ENCODE data around the gene ANKRA2.

ANKRA2 gene

DNA sequence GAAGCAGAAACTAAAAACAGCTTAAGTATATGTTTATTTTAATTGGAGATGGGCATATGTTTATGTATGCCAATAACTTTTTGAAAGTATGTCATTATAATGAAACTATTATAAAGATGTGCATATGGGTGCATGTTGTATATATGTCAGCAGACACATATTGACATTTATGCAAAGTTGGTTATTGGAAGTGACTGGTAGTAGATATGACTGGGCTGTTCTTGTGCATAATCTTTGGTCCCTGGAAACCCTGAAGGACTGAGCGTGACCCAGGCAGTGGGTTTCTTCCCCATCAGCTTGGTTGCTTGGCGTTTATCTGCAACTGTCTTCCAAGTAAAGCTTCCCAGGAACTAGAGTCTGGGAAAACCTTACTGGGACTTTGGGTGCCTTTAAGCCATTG, 25.7 kb downstream of the ANKRA2 start:
- H3K9me2 ChIP-seq (replicated peaks; ENCODE audit: low read depth, low read length), result no peaks in the 10 kb centered on the region
- no peak overlapping the region for H3K4me3 ChIP-seq (ENCODE audit: low read length, poor library complexity, severe bottlenecking)
- no peaks in the 10 kb centered on the region for H3K9me3 ChIP-seq (ENCODE audit: insufficient read depth, low read depth, low read length)
- H3K4me1 ChIP-seq (ENCODE audit: insufficient read depth, low read length, poor library complexity, severe bottlenecking), result no peaks in the 10 kb centered on the region
- H2AFZ ChIP-seq (ENCODE audit: low read length), result no peak overlapping the region
- no peaks in the 10 kb centered on the region for H3K79me2 ChIP-seq (ENCODE audit: insufficient read depth, low read length)
- TF ChIP-seq CTCF (conservative IDR thresholded peaks at IDR 0.05; ENCODE audit: low read length) (no peak), EZH2phosphoT487 (IDR thresholded peaks at IDR 0.05; ENCODE audit: borderline replicate concordance) (no peak)
- H4K20me1 ChIP-seq (ENCODE audit: insufficient read depth, low read length, poor library complexity, severe bottlenecking), result no peaks in the 10 kb centered on the region
- no peaks in the 10 kb centered on the region for H3F3A ChIP-seq (ENCODE audit: low read depth)
- H3K36me3 ChIP-seq (ENCODE audit: insufficient read depth, low read length), result no peaks in the 10 kb centered on the region
- H3K9ac ChIP-seq (ENCODE audit: low read depth, low read length, poor library complexity, severe bottlenecking), result no peak overlapping the region
- H3K27me3 ChIP-seq (ENCODE audit: insufficient read depth, low read length, poor library complexity, severe bottlenecking), result no peaks in the 10 kb centered on the region
- no peak overlapping the region for H3K4me2 ChIP-seq (ENCODE audit: low read depth, low read length, poor library complexity, severe bottlenecking)

DNA sequence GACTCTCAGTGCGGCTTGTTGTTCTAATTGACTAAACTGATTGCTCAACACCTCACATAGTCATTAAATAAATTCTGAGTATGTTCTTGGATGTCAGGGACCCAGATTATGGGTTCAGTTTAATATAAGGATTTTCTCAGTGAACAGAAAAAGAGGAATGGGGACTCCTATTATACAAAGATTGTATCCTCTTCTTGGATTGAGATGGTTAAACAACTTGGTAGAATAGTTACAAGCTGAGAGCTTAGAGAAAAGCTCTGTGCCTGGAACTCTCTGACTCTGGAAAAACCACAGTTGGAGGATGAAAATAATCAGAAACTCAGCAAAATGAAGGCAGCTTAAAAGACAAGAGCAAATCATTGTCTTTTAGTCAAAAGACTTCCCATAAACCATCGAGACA, 30.5 kb downstream of the ANKRA2 start:
- H3K79me2 ChIP-seq (ENCODE audit: insufficient read depth, low read length), result no peaks in the 10 kb centered on the region
- TF ChIP-seq CTCF (conservative IDR thresholded peaks at IDR 0.05; ENCODE audit: low read length) (no peak), EZH2phosphoT487 (IDR thresholded peaks at IDR 0.05; ENCODE audit: borderline replicate concordance) (no peak)
- no peaks in the 10 kb centered on the region for H4K20me1 ChIP-seq (ENCODE audit: insufficient read depth, low read length, poor library complexity, severe bottlenecking)

GRCh38 chr5:73534011-73534644, 31.3 kb downstream of the ANKRA2 start:
- Histone ChIP-seq H3K9me2 (replicated peaks; ENCODE audit: low read depth, low read length) (no peaks in the 10 kb centered on the region), H3K9ac (ENCODE audit: low read depth, low read length, poor library complexity, severe bottlenecking) (no peak overlapping the region), H2AFZ (ENCODE audit: low read length) (no peak overlapping the region), H3K4me2 (ENCODE audit: low read depth, low read length, poor library complexity, severe bottlenecking) (no peak overlapping the region), H3K9me3 (ENCODE audit: insufficient read depth, low read depth, low read length) (no peaks in the 10 kb centered on the region), H3K27me3 (ENCODE audit: insufficient read depth, low read length, poor library complexity, severe bottlenecking) (no peaks in the 10 kb centered on the region), H3K4me1 (ENCODE audit: insufficient read depth, low read length, poor library complexity, severe bottlenecking) (no peaks in the 10 kb centered on the region), H4K20me1 (ENCODE audit: insufficient read depth, low read length, poor library complexity, severe bottlenecking) (no peaks in the 10 kb centered on the region), H3K79me2 (ENCODE audit: insufficient read depth, low read length) (no peaks in the 10 kb centered on the region), H3K4me3 (ENCODE audit: low read length, poor library complexity, severe bottlenecking) (no peak overlapping the region), H3K36me3 (ENCODE audit: insufficient read depth, low read length) (no peaks in the 10 kb centered on the region), H3F3A (ENCODE audit: low read depth) (no peaks in the 10 kb centered on the region)
- TF ChIP-seq CTCF (conservative IDR thresholded peaks at IDR 0.05; ENCODE audit: low read length) (no peak), EZH2phosphoT487 (IDR thresholded peaks at IDR 0.05; ENCODE audit: borderline replicate concordance) (no peak)

More for the DNA sequence above, 30.5 kb downstream of the ANKRA2 start:
- no peaks in the 10 kb centered on the region for H3K27me3 ChIP-seq (ENCODE audit: insufficient read depth, low read length, poor library complexity, severe bottlenecking)
- H3K36me3 ChIP-seq (ENCODE audit: insufficient read depth, low read length), result no peaks in the 10 kb centered on the region
- no peak overlapping the region for H2AFZ ChIP-seq (ENCODE audit: low read length)
- H3K4me3 ChIP-seq (ENCODE audit: low read length, poor library complexity, severe bottlenecking), result no peak overlapping the region
- H3F3A ChIP-seq (ENCODE audit: low read depth), result no peaks in the 10 kb centered on the region
- H3K4me2 ChIP-seq (ENCODE audit: low read depth, low read length, poor library complexity, severe bottlenecking), result no peak overlapping the region
- H3K9me2 ChIP-seq (replicated peaks; ENCODE audit: low read depth, low read length), result no peaks in the 10 kb centered on the region
- H3K9me3 ChIP-seq (ENCODE audit: insufficient read depth, low read depth, low read length), result no peaks in the 10 kb centered on the region
- no peaks in the 10 kb centered on the region for H3K4me1 ChIP-seq (ENCODE audit: insufficient read depth, low read length, poor library complexity, severe bottlenecking)
- no peak overlapping the region for H3K9ac ChIP-seq (ENCODE audit: low read depth, low read length, poor library complexity, severe bottlenecking)

All from Loucy (cell line).